Measurements from ENCODE around the gene DOK6. TPM values are rescaled to one million over a fixed set of nuclear protein-coding genes. Genes with fewer than 3 reads are reported as not detected.

Gene DOK6
- total and polyA plus RNA-seq, 10 of the 15 experiments (the other 5 are each of a cell fraction or from before 2014, with no cell fraction given), result 0.01 to 0.09 (median 0.04) TPM; not detected in 4

GRCh38 chr18:69380324-69380723, 20.4 kb upstream of the DOK6 start:
- H3K27ac ChIP-seq (ENCODE audit: control insufficient read depth, insufficient read depth), result no peak overlapping the region
- ChIA-PET CTCF (no interaction called here), RAD21 (ENCODE audit: unreplicated experiment) (no interaction called here), POLR2A (no interaction called here), SMC1A (ENCODE audit: uncharacterized antibody, unreplicated experiment) (interaction anchor here (1.2 kb wide), 1 partner anchor 12 kb away, joined by 3 read pairs; no protein-coding TSS in a partner anchor)
- no peak overlapping the region for H3K4me2 ChIP-seq (ENCODE audit: control insufficient read depth, insufficient read depth)
- ATAC-seq, result no peak
- no peak for TF ChIP-seq E2F4 (IDR thresholded peaks at IDR 0.05; ENCODE audit: low read depth, low read length)
- TF ChIP-seq ZNF274 (IDR thresholded peaks at IDR 0.05; ENCODE audit: insufficient read depth, insufficient read length), result no peak
- no peaks in the 10 kb centered on the region for H4K20me1 ChIP-seq (ENCODE audit: control insufficient read depth, insufficient read depth)
- H3K9ac ChIP-seq (ENCODE audit: control insufficient read depth, insufficient read depth, low read length), result no peak overlapping the region
- H3K27me3 ChIP-seq (replicated peaks in 1 of 2; ENCODE audit: control insufficient read depth in 2 of 2, insufficient read depth in 2 of 2, low read length in 1 of 2), result no peaks in the 10 kb centered on the region
- no peaks in the 10 kb centered on the region for H3K79me2 ChIP-seq (ENCODE audit: control insufficient read depth, insufficient read depth, low read length)
- H3K36me3 ChIP-seq (ENCODE audit: control insufficient read depth in 2 of 2, insufficient read depth in 2 of 2, low read length in 1 of 2), result no peaks in the 10 kb centered on the region
- H2AFZ ChIP-seq (ENCODE audit: control insufficient read depth, low read depth, low read length), result no peak overlapping the region
- BruUV-seq (replicated peaks), result no TSS peak
- intact Hi-C loops (cut with micrococcal nuclease; ENCODE audit: unreplicated experiment), result no loop called here
- no peak for FAIRE-seq
- in situ Hi-C loops (cut with MboI), result no loop called here
- no peak overlapping the region for H3K4me3 ChIP-seq
- H3K4me1 ChIP-seq (ENCODE audit: control insufficient read depth, insufficient read depth, low read length), result no peaks in the 10 kb centered on the region
- H3K9me3 ChIP-seq (replicated peaks; ENCODE audit: control insufficient read depth, insufficient read depth, low read length), result no peaks in the 10 kb centered on the region
- WGBS (ENCODE audit: insufficient coverage, insufficient replicate concordance, low lambda C conversion rate, missing lambda C conversion rate), result 32% methylated on average over 7 of the region's 7 CpGs
- no peak for DNase-seq (ENCODE audit: low read depth, low spot score)

GRCh38 chr18:69383186-69383585, 17.5 kb upstream of the DOK6 start:
- H3K9ac ChIP-seq (ENCODE audit: control insufficient read depth, insufficient read depth, low read length), result no peak overlapping the region
- CTCF ChIA-PET, result no interaction called here
- POLR2A ChIA-PET, result no interaction called here
- no peaks in the 10 kb centered on the region for H3K27me3 ChIP-seq (replicated peaks in 1 of 2; ENCODE audit: control insufficient read depth in 2 of 2, insufficient read depth in 2 of 2, low read length in 1 of 2)
- H3K4me3 ChIP-seq, result no peak overlapping the region
- ATAC-seq (no peak), FAIRE-seq (no peak), DNase-seq (ENCODE audit: low read depth, low spot score) (no peak)
- TF ChIP-seq SPI1 (IDR thresholded peaks at IDR 0.05; ENCODE audit: borderline replicate concordance, insufficient read depth, low read depth, low read length) (no peak), TCF12 (IDR thresholded peaks at IDR 0.05; ENCODE audit: low read depth, low read length) (no peak), NFXL1 (IDR thresholded peaks at IDR 0.05; ENCODE audit: borderline replicate concordance) (no peak), HDGF (IDR thresholded peaks at IDR 0.05) (no peak), NRF1 (conservative IDR thresholded peaks at IDR 0.05; ENCODE audit: low read depth, low read length) (no peak), JUND (IDR thresholded peaks at IDR 0.05; ENCODE audit: low read depth, low read length) (no peak), HSF1 (IDR thresholded peaks at IDR 0.05; ENCODE audit: low read depth, low read length) (no peak), SMARCA5 (IDR thresholded peaks at IDR 0.05) (no peak)
- 10% methylated on average over 3 of the region's 3 CpGs for WGBS (ENCODE audit: insufficient coverage, insufficient replicate concordance, low lambda C conversion rate, missing lambda C conversion rate)
- H3K79me2 ChIP-seq (ENCODE audit: control insufficient read depth, insufficient read depth, low read length), result no peaks in the 10 kb centered on the region
- H2AFZ ChIP-seq (ENCODE audit: control insufficient read depth, low read depth, low read length), result no peak overlapping the region
- H3K9me3 ChIP-seq (replicated peaks; ENCODE audit: control insufficient read depth, insufficient read depth, low read length), result no peaks in the 10 kb centered on the region
- intact Hi-C loops (cut with micrococcal nuclease; ENCODE audit: unreplicated experiment) (no loop called here), in situ Hi-C loops (cut with MboI) (no loop called here)
- SMC1A ChIA-PET (ENCODE audit: uncharacterized antibody, unreplicated experiment), result no interaction called here
- RAD21 ChIA-PET (ENCODE audit: unreplicated experiment), result no interaction called here
- H3K4me2 ChIP-seq (ENCODE audit: control insufficient read depth, insufficient read depth), result no peak overlapping the region
- H3K27ac ChIP-seq (ENCODE audit: control insufficient read depth, insufficient read depth), result no peak overlapping the region
- no TSS peak for BruUV-seq (replicated peaks)
- no peaks in the 10 kb centered on the region for H3K36me3 ChIP-seq (ENCODE audit: control insufficient read depth in 2 of 2, insufficient read depth in 2 of 2, low read length in 1 of 2)
- H4K20me1 ChIP-seq (ENCODE audit: control insufficient read depth, insufficient read depth), result no peaks in the 10 kb centered on the region
- H3K4me1 ChIP-seq (ENCODE audit: control insufficient read depth, insufficient read depth, low read length), result no peaks in the 10 kb centered on the region
